B cell (primary cell): Measurements from ENCODE around the gene MTHFD1. TPM values are rescaled to one million over a fixed set of nuclear protein-coding genes. Genes with fewer than 3 reads are reported as not detected.

Experiments used
- ATAC-seq: fragments of 200-7000 bp; cut with Tn5 transposase; one replicate; pipeline ENCODE4 v1.10.0; 2021; ENCODE audit warnings: low read depth, mild to moderate bottlenecking, moderate number of reproducible peaks, moderate library complexity
- CTCF ChIA-PET: fragments of 350-600 bp; sonication (Branson Sonifier 250); formaldehyde crosslinking; loops from one replicate; lab custom pipeline; 2021; ENCODE audit warnings: antibody characterized with exemption, inconsistent platforms; lab: Charles Lee
- POLR2A ChIA-PET: fragments of 350-600 bp; sonication (Branson Sonifier 250); formaldehyde crosslinking; loops from one replicate; lab custom pipeline; 2021; ENCODE audit warnings: antibody characterized with exemption; lab: Charles Lee
- DNase-seq: peaks from one replicate; pipeline ENCODE4 v3.0.0; 2013
- H2AFZ ChIP-seq: 2 replicates; pipeline ENCODE4 v1.6.1; 2012; ENCODE audit warnings: mild to moderate bottlenecking, low read depth, low read length; ENCODE audit not compliant: insufficient read depth, poor library complexity, severe bottlenecking
- H3K27ac ChIP-seq, 2 donors: 1 replicate in 1 of 2; 2 replicates in 1 of 2; pipeline ENCODE4 v1.5.1; 2012 to 2013; ENCODE audit warnings: low read length in 2 of 2, mild to moderate bottlenecking in 2 of 2, moderate library complexity in 1 of 2
- H3K27me3 ChIP-seq, 4 experiments: fragments of 200-600 bp in 1 of 4; sonication (generic) in 1 of 4; replicated peaks in 1 of 4; 1 replicate in 2 of 4; 2 replicates in 2 of 4; pipeline versions ENCODE4 v1.6.1 to v1.7.0; 2013 to 2016; ENCODE audit warnings: low read length in 3 of 4, mild to moderate bottlenecking in 2 of 4, mixed read lengths in 1 of 4, moderate library complexity in 1 of 4; ENCODE audit not compliant: insufficient read depth in 4 of 4, control insufficient read depth in 3 of 4; ENCODE audit errors: control extremely low read depth in 1 of 4
- H3K36me3 ChIP-seq, 2 experiments: replicated peaks in 1 of 2; 1 replicate in 1 of 2; 2 replicates in 1 of 2; pipeline versions ENCODE4 v1.6.1 to v1.7.1; 2013; ENCODE audit warnings: low read length in 1 of 2; ENCODE audit not compliant: insufficient read depth in 2 of 2, control insufficient read depth in 1 of 2; ENCODE audit errors: control extremely low read depth in 1 of 2, extremely low read depth in 1 of 2
- H3K4me1 ChIP-seq, 2 donors: fragments of 200-600 bp in 1 of 2; sonication (generic) in 1 of 2; 1 replicate in 1 of 2; 2 replicates in 1 of 2; pipeline versions ENCODE4 v1.5.1 to v1.6.1; 2013 to 2017; ENCODE audit warnings: low read length in 2 of 2; ENCODE audit not compliant: control insufficient read depth in 2 of 2, insufficient read depth in 2 of 2
- H3K4me2 ChIP-seq: replicated peaks from 2 replicates; pipeline ENCODE3; 2012; ENCODE audit warnings: mild to moderate bottlenecking, low read depth, low read length; ENCODE audit not compliant: poor library complexity, severe bottlenecking
- H3K4me3 ChIP-seq, 5 experiments: fragments of 200-600 bp in 1 of 5; sonication (generic) in 1 of 5; 1 replicate in 3 of 5; 2 replicates in 2 of 5; pipeline versions ENCODE4 v1.5.1 to v1.7.0; 2011 to 2016; ENCODE audit warnings: low read length in 4 of 5, mild to moderate bottlenecking in 4 of 5, low read depth in 2 of 5, control low read depth in 1 of 5, moderate library complexity in 1 of 5; ENCODE audit not compliant: insufficient read depth in 1 of 5; ENCODE audit errors: control extremely low read depth in 1 of 5, extremely low read depth in 1 of 5
- H3K79me2 ChIP-seq: fragments of 200-600 bp; sonication (generic); one replicate; pipeline ENCODE4 v1.6.0; 2016; ENCODE audit warnings: low read length; ENCODE audit not compliant: control insufficient read depth, insufficient read depth
- H3K9ac ChIP-seq: fragments of 200-600 bp; sonication (generic); 2 replicates; pipeline ENCODE4 v1.6.1; 2017; ENCODE audit warnings: mild to moderate bottlenecking, low read length, moderate library complexity
- H3K9me3 ChIP-seq, 3 donors: one replicate each; pipeline versions ENCODE4 v1.6.1 to v1.7.1; 2013; ENCODE audit warnings: low read length in 2 of 3; ENCODE audit not compliant: control insufficient read depth in 2 of 3, insufficient read depth in 1 of 3; ENCODE audit errors: control extremely low read depth in 1 of 3
- H4K20me1 ChIP-seq: 2 replicates; pipeline ENCODE4 v1.6.0; 2012; ENCODE audit warnings: mild to moderate bottlenecking, low read length; ENCODE audit not compliant: insufficient read depth, control insufficient read depth, poor library complexity, severe bottlenecking
- H3K27ac Mint-ChIP-seq: one replicate; pipeline ENCODE4 v1.8.0; 2021; ENCODE audit warnings: mixed read lengths
- H3K27me3 Mint-ChIP-seq: one replicate; pipeline ENCODE4 v1.8.0; 2021; ENCODE audit warnings: mixed read lengths
- H3K4me1 Mint-ChIP-seq: one replicate; pipeline ENCODE4 v1.8.0; 2021; ENCODE audit warnings: mixed read lengths
- H3K4me3 Mint-ChIP-seq: one replicate; pipeline ENCODE4 v1.8.0; 2021; ENCODE audit warnings: mixed read lengths
- H3K9me3 Mint-ChIP-seq: one replicate; pipeline ENCODE4 v1.8.0; 2022; ENCODE audit warnings: mixed read lengths; ENCODE audit not compliant: insufficient read depth
- CTCF ChIP-seq: fragments of 200-600 bp; IDR thresholded peaks from one replicate; pipeline ENCODE4 v1.8.0; 2022; ENCODE audit warnings: antibody characterized with exemption, mild to moderate bottlenecking
- EZH2 ChIP-seq: IDR thresholded peaks from 2 replicates; pipeline ENCODE4 v1.6.1; 2012; ENCODE audit warnings: borderline replicate concordance, low read depth, mild to moderate bottlenecking, moderate library complexity, low read length; ENCODE audit not compliant: insufficient read depth, poor library complexity, severe bottlenecking
- WGBS: methylation state at CpG from one replicate; pipeline ENCODE4 v1.1.5; 2013; ENCODE audit warnings: missing lambda C conversion rate; ENCODE audit not compliant: insufficient coverage; 5-methylcytosine and 5-hydroxymethylcytosine counted together
- intact Hi-C: fragments of 100-400 bp; cut with micrococcal nuclease; formaldehyde crosslinking; loops from one replicate; pipeline ENCODE4 v1.10.0; 2022
- polyA plus RNA-seq: library from polyadenylated mRNA; depleted of rRNA; stranded (reverse); fragments of >200 nt; gene quantifications from 2 replicates; pipeline ENCODE4 v1.2.3, GENCODE V29; 2012
- total RNA-seq, 2 donors: library from RNA; stranded (reverse); fragments of 120-200 nt in 1 of 2; gene quantifications; 1 replicate in 1 of 2; 2 replicates in 1 of 2; pipeline versions ENCODE4 v1.2.3 to v1.2.4, GENCODE V29; 2013 to 2022

MTHFD1 gene
- total and polyA plus RNA-seq, 2 donors (not counting 1 experiment from before 2014, with no cell fraction given): 32.3 to 51.3 TPM

GRCh38 chr14:64465191-64465822 is 77.2 kb downstream of the MTHFD1 start, which contains the start of gene AKAP5:
TSS of gene AKAP5 (plus strand) at chr14:64465499. CDS start at chr14:64468395, 2,896 bp downstream.
- Histone ChIP-seq H3K9ac (peak within 1 kb of the TSS; percentile 79), H3K27ac (peak within 1 kb of the TSS; percentile 36 to 61)

More at GRCh38 chr14:64465191-64465822, 77.2 kb downstream of the MTHFD1 start, which contains the start of gene AKAP5:
- Mint-ChIP-seq H3K4me3 (peak within 1 kb of the TSS; percentile 88), H3K4me1 (peaks cover 57% of the 10 kb centered on the region), H3K27ac (peak within 1 kb of the TSS; percentile 82), H3K9me3 (no peaks in the 10 kb centered on the region), H3K27me3 (no peaks in the 10 kb centered on the region)
- WGBS: under 1% methylated on average over 68 of the region's 74 CpGs
- ATAC-seq (peak; percentile 84), DNase-seq (peak; percentile 81)
- ChIA-PET POLR2A (interaction anchor here (1.3 kb wide), 1 partner anchor 39 kb away, joined by 6 read pairs; the partner anchor contains the start of gene ZBTB1), CTCF (interaction anchor here (0.8 to 4.1 kb wide), 8 partner anchors 8 to 161 kb away, joined by 3 to 38 read pairs (median 5); no protein-coding TSS in a partner anchor)
- Histone ChIP-seq H3K4me1 (peaks cover 36 to 38% of the 10 kb centered on the region in 2 donors), H3K27me3 (no peaks in the 10 kb centered on the region), H3K79me2 (no peaks in the 10 kb centered on the region), H3K36me3 (peaks cover 0 to 4% of the 10 kb centered on the region in 2 experiments), H3K4me2 (peak within 1 kb of the TSS; percentile 91), H3K9me3 (no peaks in the 10 kb centered on the region), H3K4me3 (peak within 1 kb of the TSS; percentile 53 to 80 (median 68)), H4K20me1 (no peaks in the 10 kb centered on the region), H2AFZ (peak within 1 kb of the TSS; percentile 84)
- TF ChIP-seq CTCF (no peak), EZH2 (no peak)
- intact Hi-C loops: loop anchor here (2.0 to 5.0 kb wide), 2 partner anchors 21 to 128 kb away; no protein-coding TSS in a partner anchor
